ENCODE results near the gene KCNE4.

- TF ChIP-seq CTCF (conservative IDR thresholded peaks at IDR 0.05; ENCODE audit: low read length) (no peak), EZH2phosphoT487 (IDR thresholded peaks at IDR 0.05; ENCODE audit: borderline replicate concordance) (no peak)
These were observed 14.6 kb upstream of the KCNE4 start for GRCh38 chr2:223037445-223037800.
